ENCODE results near the gene IFIT3.
"Not testable (repeated sequence)": the region's sequence is repeated elsewhere in the genome, so short reads cannot be mapped to it uniquely, and the experiment has no call there.

- TF ChIP-seq CTCF (IDR thresholded peaks at IDR 0.05 in 8 of 11, conservative IDR thresholded peaks at IDR 0.05 in 3 of 11); POLR2A (IDR thresholded peaks at IDR 0.05): not testable (repeated sequence)
Measured at GRCh38 chr10:89350631-89351315, 23.0 kb downstream of the IFIT3 start.
